T-helper 22 cell (primary cell): ENCODE measurements around the gene MAP3K21.

Experiments used
- DNase-seq: peaks from one replicate; pipeline ENCODE4 v3.0.0-alpha.2; 2020; ENCODE audit warnings: low read depth

Gene MAP3K21

DNA sequence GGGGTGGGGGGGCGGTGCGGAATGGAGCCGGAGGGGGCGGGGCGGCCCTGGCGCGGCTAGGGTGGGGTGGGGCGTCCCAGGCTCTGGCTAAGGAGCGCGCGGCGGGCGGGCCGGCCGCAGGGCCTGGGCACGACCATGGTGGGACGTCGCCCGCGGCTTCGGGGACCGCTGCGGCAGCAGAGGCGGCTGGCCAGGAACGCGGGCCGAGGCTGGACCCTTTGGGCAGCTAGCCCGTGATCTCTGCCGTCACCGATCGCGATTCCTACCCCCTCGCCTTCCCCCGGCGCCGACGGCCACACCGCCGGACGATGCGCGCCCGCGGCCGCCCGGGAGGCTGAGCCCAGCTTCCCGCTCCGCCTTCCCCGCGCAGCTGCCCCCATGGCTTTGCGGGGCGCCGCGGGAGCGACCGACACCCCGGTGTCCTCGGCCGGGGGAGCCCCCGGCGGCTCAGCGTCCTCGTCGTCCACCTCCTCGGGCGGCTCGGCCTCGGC lies at the start of gene MAP3K21:
TSS of gene MAP3K21 (plus strand) at position 74 of the 491 bp plus-strand sequence. CDS start at position 379, 305 bp downstream.
- no peak for DNase-seq

DNA sequence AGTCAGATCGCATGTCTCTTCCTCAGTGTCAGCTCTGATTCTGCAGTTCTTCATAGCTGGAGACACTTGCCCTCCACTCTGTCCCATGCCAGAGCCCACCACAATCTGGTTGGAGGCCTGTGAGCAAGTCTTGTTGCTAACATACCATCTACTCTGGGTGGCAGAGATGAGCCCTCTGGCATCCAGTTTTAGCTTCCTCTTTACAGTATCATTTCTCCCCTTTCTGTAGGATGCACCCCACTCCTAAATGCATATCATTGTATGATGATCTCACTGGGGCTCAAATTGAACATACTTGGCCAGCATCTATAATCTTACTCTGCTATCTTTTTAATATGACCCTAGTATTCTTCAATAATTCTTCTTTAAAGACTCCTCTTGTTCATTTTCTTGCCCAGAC lies 48.9 kb upstream of the MAP3K21 start:
- no peak for DNase-seq

DNA sequence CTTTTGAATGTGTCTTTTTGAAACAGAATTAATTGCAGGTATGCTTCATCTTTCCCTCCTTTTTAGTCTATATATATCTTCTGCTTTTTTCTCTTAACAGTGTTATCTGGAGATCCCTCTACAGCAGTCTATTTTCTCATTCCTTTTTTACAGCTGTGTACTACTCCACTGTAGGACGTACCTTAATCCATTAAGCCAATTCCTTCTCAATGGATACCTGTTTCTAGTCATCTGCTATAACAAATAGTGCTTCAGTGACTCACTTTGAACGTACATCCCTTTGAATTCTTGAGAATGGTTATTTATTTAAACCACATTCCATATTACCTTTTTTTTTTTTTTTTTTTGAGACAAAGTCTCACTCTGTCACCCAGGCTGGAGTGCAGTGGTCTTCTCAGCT lies 47.6 kb upstream of the MAP3K21 start:
- DNase-seq: no peak

DNA sequence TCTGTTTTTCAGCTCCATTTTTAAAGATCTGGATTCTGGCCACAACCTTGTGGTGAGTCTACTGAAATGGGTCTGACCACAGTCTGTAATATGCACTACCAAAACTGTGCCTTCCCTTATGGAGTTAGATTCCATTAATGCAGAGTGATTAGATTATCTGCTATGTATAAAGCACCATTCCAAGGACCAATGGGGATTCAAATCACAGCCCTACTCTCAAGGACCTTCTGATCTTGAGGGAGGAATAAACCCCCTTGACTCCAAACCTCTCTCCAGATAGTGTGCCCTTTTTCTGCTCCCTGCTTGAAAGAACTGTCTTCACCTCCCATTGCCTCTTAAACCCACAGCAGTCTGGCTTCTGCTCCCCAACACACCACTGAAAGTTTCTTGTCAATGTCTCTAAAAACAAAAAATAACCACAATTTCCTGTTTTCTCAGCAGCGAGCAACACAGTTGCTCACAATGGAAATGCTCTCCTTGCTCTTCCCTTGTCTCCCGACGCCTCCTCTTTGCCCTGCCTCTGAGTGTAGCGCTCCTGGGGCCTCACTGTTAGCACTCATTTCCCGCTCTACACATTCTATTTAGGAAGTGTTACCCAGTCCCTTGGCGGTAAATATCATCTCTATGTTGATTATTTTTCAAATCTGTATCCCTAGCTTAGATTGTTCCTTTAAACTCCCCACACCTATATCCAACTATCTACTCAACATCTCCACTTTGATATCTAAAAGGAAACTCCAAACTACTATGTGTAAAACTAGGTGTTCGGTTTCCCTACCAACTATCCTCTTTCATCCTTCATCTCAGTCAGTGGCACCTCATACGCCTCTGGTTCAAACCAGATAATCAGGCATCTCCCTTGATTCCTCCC lies 45.6 kb upstream of the MAP3K21 start:
- no peak for DNase-seq

DNA sequence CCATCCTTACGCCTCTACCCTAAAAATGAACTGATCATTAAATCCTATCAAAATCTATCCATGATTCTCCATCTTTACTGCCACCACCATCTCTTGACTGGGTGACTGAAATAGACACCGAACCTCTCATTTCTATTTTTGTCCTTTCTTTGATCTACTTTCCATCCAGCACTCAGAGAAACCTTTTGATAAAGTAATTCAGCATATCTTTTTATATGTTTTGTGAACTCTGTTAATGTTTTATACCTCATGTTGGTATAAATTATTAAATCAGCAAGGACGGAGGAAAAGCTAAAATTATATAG lies 45.0 kb upstream of the MAP3K21 start:
- no peak for DNase-seq

DNA sequence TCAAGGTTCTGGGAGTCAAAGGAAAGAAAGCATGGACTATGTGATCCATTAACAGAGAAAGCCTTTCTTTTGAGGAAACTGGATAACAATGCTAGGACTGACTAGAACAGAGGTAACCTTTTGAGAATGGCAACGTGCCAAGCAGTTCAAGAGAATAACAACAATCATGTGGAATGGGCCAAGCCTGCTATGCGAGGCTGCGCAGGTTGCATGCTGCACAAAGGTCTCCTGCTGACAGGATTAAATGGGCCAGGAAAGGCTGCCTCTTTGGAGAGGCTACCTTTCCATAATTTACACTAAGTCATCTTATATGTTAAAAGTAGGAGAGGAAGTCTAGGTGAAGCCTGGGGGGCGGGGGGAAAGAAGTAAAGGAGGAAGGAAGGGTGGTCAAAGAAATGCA lies 37.8 kb upstream of the MAP3K21 start:
- DNase-seq: no peak

DNA sequence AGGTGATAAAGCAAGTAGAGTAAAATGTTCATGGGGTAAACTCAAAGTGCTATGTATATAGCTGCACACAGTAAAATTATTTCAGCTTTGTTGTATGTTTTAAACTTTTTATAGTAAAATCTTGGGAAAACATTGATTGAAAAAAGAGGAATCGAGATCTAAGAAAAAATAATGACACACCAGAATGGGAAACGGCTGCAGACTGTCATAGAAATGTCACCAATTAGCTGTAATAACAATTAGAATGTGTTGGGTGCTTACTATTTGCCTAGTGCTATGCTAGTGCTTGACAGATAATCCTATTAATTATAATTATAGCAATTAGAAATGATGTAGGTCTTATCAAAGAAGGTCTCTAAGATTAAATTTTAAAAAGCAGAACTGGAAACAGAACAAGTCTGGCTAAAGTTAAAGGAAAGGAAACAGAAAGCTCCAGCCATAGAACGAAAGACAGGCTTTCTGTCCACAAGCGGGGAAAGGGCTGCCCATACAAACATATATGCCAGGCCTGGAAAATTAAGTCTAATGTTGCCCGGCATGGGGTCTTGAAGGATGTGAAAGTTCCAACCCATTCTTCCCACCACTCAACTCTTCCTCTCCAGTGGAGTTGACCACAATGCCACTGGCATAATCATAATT lies 37.0 kb upstream of the MAP3K21 start:
- DNase-seq: no peak

DNA sequence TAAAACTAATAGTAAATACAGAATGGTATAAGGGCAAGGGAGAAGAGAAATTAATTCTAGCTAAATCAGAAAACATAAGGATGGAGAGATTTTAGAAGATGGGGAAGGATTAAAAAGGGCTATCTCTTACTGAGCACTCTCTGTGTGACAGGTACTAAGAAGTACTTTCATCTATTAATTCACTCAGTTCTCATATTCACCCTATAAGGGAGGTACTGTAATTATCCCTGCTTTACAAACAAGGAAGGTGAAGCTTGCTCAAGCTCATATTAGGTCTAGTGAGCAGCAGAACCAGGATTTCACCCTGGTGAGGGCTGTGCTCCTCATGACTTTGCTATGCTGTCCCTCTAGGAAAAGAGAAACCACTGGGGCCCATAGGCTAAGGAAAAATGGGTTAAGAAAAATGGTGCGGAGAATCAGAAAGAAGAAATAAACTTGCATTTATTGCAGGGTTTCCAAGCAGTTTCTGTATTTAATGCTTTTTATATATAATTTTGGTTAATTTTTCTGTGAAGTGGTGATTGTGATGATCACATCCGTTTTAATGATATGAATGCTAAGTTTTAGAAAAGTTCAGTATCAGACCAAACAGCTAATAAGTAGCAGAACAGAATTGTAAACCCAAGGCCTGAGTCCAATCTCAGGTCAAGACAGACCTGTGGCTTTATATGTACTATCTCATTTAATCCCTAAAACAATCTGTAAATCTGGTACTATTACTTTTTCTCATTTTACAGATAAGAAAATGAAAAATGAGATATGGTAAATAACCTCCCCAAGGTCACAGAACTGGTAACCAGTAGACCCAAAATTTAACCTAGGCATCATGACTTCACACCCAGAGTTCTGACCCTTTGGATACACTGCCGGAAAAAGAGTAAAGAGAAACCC lies 33.7 kb upstream of the MAP3K21 start:
- no peak for DNase-seq

DNA sequence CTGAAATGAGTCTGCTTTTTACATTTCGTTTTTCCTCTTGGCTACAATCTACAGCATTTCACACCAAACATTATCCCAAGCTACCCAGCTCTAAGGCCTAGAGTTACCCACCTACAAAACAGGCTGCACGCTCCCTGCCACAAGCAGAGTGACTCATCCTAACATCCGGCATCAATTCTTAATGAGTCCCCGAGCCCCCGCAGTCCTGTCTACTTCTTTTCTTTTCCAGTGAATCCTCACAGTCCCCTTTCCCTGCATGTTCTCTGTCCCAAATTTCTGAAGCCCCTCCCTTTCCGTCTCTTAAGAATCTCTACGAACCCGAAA lies 32.6 kb upstream of the MAP3K21 start:
- peak; percentile 29 for DNase-seq

DNA sequence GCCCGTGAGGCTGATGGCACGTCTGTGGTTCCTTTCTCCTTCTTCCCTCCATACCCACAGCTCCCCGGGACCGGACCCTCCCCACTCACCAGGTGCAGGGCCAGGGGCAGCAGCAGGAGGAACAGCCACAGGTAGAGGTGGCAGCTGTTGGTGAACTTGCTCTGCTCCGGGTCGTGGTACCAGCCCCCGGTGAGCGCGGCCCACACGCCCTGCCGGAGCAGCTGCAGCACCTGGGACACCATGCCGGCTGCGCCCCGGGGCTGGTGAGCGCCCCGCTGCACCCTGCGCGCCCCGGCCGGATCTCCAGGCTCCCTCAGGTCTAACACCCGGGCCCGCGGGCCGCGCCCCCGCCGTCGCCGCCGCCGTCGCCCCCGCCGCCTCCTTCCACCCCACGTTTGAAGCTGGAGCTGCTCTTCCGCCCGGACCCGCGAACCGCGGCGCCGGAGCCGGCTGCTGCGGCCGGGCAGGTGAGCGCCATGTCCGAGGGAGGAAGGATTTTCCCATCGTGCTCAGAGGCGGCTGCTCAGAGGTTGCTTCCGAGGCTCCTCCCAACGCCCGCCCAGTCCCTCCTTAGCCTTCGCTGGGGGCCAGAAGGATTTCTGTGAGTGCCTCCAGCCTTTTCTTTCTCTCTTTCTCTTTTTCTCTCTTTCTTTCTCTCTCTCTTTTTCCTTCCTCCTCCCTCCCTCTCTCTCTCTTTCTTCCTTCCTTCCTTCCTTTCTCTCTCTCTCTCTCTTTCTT lies 32.1 kb upstream of the MAP3K21 start, which contains the start of gene PCNX2:
TSS of gene PCNX2 (minus strand) at position 489 of the 738 bp plus-strand sequence. CDS start at position 242, 247 bp downstream.
- DNase-seq: peak; percentile 53

DNA sequence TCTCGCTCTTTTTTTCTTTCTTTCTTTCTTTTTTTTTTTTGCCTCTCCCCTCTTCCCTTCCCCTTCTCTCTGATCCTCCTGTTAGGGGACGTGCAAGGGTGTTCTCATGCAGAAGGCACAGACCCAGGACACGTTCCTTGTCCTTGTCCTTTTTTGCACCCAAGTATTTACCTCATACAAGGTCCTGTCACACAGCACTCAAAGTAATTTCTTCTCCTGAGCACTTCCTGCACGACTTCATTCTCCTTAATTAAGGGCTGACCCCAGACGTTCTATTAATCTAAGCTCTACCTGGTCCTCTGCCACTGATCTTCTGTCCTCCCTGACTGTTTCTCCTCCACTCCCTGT lies 31.6 kb upstream of the MAP3K21 start:
- DNase-seq: no peak

DNA sequence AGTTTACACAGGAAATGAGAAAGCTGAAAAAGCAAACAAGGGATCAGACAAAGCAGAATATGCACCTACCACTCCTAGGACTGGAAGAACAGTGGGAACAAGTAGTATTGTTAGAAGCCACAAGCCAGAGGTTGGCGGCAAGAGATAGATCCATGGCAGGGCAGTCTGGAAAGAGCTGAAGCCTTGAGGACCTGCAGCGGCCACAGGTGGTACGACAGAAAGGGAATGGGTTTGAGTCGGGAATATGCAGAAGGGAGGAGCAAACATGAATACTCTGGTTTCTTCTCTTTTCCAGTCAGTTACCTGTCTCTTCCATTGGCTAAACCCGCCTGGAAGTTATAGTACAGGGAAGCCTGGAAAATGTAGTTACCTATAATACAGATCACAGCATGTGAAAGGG lies 28.1 kb upstream of the MAP3K21 start:
- no peak for DNase-seq

DNA sequence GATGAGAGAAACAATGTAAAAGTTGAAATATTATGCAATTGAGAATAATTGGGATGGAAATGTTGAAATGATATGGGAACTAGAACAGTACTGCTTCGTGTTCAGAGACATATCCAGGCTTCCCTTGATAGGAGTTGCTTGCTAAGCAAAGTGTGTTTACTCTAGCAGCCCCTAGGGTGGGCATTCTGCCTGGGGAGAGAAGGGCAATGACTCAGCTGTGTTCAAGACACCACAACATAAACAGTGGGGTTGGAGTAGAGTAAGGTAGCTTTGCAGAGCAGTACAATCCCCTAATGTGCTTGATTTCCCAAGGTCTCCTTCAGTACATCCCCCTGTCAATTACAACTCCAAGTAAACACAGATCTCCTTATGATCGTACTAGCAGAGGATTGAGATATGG lies 27.2 kb upstream of the MAP3K21 start:
- no peak for DNase-seq

DNA sequence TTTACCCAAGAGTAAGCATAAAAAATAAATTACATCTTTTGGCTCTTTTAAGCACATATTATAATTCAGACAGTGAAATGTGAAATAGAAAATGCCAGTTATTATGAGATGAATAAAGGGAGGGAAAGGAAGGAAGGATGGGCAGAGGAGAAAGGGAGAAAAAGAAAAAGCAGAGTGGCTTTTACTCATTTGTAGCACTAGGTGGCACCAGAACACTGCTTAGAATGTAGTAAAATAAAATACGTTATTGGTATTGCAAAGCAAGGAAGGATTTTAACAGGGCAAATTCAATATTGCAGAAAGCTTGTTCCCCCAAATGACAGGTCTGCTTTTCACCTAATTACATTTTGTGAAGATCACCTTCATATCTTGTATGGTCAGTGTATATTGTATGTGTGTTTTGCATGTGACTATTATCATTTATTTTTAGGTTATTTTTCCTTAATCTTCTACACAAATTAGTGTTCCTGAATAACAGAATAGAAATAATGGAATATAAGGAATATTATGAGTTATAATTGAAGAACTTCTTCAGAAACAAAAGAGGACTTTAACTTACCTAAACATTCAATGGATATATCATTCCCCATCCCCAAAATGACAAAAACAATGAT lies 22.9 kb upstream of the MAP3K21 start:
- no peak for DNase-seq

DNA sequence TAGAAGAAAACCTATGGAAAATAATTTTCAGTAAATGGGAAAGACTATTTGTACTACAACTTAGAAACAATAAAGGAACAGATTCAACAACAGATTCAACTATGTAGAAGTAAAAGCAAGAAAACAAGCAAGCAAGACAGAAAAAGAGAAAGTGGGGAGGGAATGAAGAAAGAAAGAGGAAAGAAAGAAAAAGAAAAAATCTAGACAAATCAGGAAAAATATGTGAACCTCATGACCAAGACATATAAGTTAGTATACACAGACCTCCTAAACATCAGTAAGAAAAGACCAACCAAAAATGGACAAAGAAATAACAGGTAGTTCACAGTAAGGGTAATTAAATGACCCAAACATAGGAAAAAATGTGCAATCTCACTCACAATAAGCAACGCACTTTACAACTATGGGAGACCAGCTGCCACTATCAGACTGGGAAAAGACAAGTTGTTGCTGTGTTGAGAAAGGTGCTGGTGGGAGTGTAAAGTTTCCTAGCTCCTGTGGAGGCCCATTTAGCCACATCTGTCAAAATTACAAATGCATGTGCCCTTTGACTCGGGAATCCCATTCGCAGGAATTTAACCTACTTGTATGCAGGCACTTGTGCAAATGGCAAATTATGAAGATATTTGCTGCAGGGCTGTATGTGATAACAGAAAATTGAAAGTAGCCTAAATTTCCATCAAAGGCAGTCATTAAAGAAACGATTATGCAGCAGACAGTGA lies 13.9 kb upstream of the MAP3K21 start:
- no peak for DNase-seq

DNA sequence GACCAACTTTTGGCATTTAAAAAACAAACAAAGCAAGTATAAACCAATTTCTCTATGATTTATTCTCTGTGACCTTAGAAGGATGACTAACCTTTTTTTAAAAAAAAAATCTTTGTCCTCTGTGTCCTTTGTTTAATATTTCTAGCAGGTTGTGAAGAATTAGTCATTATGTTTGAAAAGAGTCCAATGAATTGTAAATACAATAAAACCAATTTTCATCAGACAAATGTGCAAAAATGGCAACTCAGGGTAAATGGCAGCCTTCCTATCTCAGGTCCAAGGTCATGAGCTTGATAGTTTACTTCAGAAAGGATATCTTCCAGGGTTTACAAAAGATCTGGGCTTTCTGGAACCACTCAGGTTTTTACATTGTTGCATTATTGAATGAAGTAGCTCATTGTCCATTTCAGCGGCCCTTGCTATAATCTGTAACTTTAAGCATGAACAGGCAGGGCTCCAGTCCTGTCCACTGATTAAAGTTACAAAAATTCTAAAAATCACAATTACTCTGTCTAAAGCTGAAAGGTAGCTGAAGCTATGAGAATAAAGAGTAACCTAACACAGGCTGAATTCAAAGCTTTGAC lies 11.7 kb upstream of the MAP3K21 start:
- no peak for DNase-seq

DNA sequence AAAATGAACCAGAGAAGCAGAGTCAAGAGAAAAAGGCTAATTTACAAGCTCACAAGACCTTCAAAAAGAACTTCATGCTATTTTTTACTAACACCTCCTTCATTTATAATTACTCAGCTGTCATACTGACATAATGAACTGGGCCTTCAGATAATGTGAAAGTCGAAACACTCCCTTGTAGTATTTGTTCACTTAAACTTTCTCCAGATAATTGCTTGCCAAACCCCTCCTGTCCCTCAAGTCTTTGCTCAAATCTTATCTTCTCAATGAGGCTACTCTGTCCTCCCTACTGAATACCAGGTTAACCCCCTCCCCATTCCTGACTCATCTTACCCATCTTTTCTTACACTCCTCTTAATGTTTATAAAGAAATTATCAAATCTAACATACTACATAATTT lies 11.1 kb upstream of the MAP3K21 start:
- DNase-seq: no peak

DNA sequence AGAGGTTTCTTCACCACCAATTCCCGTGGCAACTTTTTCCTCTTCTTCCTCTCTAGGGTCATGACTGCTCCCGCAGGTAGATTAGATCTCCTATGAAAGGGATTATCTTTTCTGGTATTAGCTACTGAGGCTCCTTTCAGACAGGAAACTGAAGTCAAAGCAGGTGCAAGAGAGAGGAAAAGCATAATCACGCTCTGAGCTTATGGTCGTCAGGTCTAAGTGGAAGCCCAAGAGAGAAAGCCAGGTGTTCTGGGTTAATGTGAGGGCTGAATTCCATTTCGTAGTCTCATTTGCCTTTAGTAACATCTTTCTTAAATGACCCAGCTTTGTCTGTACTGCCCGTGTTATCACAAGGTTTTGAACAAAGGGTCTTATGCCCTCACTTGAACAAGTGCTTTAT lies 8.3 kb upstream of the MAP3K21 start:
- no peak for DNase-seq

DNA sequence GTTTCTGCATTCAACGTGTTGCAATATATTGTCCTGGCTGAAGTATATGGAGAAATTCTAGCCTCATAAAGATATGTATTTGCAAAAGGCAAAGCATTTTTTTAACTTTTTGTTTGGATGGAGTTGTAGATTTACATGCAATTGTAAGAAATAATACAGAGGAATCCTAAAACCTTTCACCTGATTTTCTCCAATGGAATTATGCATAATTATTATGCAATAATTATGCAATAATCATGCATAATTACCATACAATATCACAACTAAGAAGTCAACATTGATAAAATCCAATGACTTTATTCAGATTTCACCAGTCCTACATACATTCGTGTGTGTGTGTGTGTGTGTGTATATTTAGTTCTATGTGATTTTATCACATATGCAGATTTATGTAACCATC lies 7.5 kb upstream of the MAP3K21 start:
- DNase-seq: no peak

DNA sequence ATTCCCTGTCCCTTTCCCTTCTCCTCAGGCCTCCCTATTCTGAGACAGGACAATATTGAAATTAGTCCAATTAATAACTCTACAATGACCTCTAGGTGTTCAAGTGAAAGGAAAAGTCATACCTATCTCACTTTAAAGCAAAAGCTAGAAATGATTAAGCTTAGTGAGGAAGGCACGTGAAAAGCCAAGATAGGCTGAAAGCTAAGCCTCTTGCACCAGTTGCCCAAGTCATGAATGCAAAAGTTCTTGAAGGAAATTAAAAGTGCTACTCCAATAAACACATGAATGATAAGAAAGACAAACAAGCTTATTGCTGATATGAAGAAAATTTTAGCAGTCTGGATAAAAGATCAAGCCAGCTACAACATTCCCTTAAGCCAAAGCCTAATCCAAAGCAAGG lies 3.8 kb upstream of the MAP3K21 start:
- no peak for DNase-seq

DNA sequence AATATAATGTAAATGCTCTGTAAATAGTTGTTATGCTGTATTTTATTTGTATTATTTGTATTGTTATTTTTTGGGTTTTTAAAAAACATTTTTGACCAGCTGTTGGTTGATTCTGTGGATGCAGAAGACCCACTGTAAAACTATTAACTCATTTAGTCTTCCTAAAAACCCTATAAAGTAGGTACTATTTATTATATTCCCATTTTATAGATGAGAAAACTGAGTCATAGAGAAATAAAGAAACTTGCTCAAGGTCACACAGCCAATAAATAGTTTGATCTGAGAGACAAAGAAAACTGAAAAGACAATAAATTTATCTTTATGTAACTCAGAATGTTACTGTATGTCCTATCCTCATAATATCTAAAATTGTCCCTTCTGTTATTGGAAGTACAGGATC lies 1.2 kb upstream of the MAP3K21 start:
- DNase-seq: no peak
